HG03039 (cell line): ENCODE results near the gene TMEM178B.

ENCODE experiments used
- ATAC-seq: cut with Tn5 transposase; IDR thresholded peaks from one replicate; pipeline ENCODE4 v1.9.1; 2021; ENCODE audit warnings: mild to moderate bottlenecking, moderate library complexity; ENCODE audit not compliant: unreplicated experiment

Gene TMEM178B

GRCh38 chr7:141415999-141416398 lies 342.1 kb downstream of the TMEM178B start:
- ATAC-seq = no peak

- ATAC-seq = no peak
These were observed 342.9 kb downstream of the TMEM178B start for GRCh38 chr7:141416650-141417270.

- ATAC-seq = no peak
These were observed 343.6 kb downstream of the TMEM178B start for GRCh38 chr7:141417506-141417905.

GRCh38 chr7:141418066-141418465 lies 344.2 kb downstream of the TMEM178B start:
- ATAC-seq = no peak

GRCh38 chr7:141421306-141421705 lies 347.4 kb downstream of the TMEM178B start:
- no peak for ATAC-seq

- no peak for ATAC-seq
These were observed 353.3 kb downstream of the TMEM178B start for GRCh38 chr7:141427134-141427533.

- no peak for ATAC-seq
These were observed 356.7 kb downstream of the TMEM178B start for GRCh38 chr7:141430455-141431139.

- ATAC-seq = no peak
These were observed 357.2 kb downstream of the TMEM178B start for GRCh38 chr7:141431140-141431479.

GRCh38 chr7:141431711-141432110 lies 357.8 kb downstream of the TMEM178B start:
- ATAC-seq = no peak

- ATAC-seq = no peak
These were observed 359.8 kb downstream of the TMEM178B start for GRCh38 chr7:141433698-141434097.

GRCh38 chr7:141436139-141436538 lies 362.3 kb downstream of the TMEM178B start:
- no peak for ATAC-seq

GRCh38 chr7:141436575-141437075 lies 362.8 kb downstream of the TMEM178B start:
- ATAC-seq = no peak

- no peak for ATAC-seq
These were observed 365.3 kb downstream of the TMEM178B start for GRCh38 chr7:141439164-141439563.

GRCh38 chr7:141439776-141440175 lies 365.9 kb downstream of the TMEM178B start:
- no peak for ATAC-seq

- no peak for ATAC-seq
These were observed 368.2 kb downstream of the TMEM178B start for GRCh38 chr7:141441837-141442627.

GRCh38 chr7:141442781-141443180 lies 368.9 kb downstream of the TMEM178B start:
- ATAC-seq = no peak

GRCh38 chr7:141444961-141445360 lies 371.1 kb downstream of the TMEM178B start:
- ATAC-seq = no peak

GRCh38 chr7:141451232-141451631 lies 377.4 kb downstream of the TMEM178B start:
- no peak for ATAC-seq

- ATAC-seq = peak; percentile 73
These were observed 379.0 kb downstream of the TMEM178B start for GRCh38 chr7:141452911-141453310.

GRCh38 chr7:141454338-141454737 lies 380.5 kb downstream of the TMEM178B start:
- ATAC-seq = no peak

GRCh38 chr7:141455723-141456122 lies 381.9 kb downstream of the TMEM178B start:
- no peak for ATAC-seq

GRCh38 chr7:141456298-141456697 lies 382.4 kb downstream of the TMEM178B start:
- no peak for ATAC-seq
